Measurements from ENCODE around the gene SYMPK.

Gene SYMPK

DNA sequence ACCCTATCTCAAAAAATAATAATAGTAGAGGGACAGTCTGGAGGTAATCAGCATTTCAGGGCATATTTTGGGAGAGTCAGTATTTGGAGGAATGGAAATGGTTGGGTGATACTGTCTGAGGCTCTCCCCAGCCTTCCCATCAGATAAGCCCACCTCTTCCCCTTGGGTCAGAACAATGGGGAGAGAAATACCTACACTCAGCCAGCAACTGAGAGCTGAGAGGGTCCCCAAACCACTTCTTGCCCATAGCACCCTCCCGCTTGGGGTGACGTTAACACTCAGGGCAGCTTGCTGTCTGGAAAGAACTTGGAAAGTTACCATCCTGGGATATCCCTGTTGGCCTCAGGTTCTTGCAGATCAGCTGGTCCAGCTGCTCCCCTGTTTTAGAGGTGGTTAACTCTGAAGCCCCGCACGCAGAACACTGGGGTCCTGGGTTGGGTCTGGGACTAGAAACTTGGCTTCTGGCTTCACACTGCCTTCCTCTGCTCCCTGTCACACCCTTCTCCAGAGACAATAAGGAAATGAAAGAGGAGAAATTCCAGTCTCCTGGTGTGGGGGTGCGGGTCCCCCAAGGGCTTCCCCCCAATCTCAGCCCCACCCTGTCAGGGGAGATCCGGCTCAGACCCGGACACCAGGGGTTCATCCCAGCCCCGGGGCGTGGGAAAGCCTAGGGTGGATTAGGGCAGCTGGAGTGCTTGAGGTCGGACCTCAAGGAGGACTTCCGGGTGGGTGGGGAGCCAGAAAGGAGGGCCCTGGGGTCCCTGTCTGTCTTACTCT is 3.6 kb upstream of the SYMPK start:
- Histone ChIP-seq H3K27me3 (ENCODE audit: control insufficient read depth in 1 of 2, insufficient read depth in 2 of 2, low read length in 2 of 2) (no peaks in the 10 kb centered on the region), H3K9ac (ENCODE audit: low read depth in 1 of 2, low read length in 2 of 2) (peak overlapping the region; percentile 63 to 71), H3K4me3 (ENCODE audit: low read depth in 1 of 2, low read length in 2 of 2) (peak overlapping the region; percentile 56 to 72), H3K27ac (ENCODE audit: low read depth, low read length) (no peak overlapping the region), H3K36me3 (ENCODE audit: control insufficient read depth in 1 of 2, insufficient read depth in 2 of 2, low read length in 2 of 2) (no peaks in the 10 kb centered on the region), H3K9me3 (ENCODE audit: control insufficient read depth in 1 of 2, low read length in 2 of 2) (no peaks in the 10 kb centered on the region), H3K4me1 (ENCODE audit: control insufficient read depth in 1 of 2, insufficient read depth in 2 of 2, low read length in 2 of 2) (peaks cover 5 to 22% of the 10 kb centered on the region in 2 donors)

DNA sequence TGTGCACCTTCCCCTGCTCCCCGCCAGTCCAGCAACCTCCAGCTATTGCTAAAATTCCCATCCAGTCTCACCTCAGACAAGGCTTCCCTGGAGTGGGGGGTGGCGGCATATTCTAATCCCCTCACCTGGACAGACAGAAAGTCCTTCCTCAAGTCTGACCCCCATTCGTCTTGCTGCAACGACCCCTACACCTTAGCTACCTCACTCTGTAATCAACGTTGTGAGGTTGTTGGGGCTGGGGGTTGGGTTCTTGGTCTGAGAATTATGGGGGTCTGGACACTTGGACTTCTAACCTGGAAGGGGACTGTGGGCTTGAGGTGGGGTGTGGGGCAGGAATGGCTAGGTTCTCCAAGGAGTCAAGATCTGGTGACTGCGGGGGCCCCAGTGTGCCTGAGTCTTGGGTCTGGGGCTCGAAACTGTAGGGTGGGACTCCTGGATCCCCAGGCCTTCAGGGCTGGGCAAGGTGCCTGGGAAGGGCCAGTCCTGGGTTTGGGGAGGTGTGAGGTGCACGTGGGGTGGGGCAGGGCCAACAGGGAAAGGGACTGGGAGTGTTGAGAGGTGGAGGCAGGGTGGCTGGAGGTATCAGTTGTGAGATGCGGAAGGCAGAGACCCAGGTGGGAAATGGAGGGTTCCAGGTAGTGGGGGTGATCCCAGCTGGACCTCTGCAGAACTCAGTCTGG is 2.5 kb upstream of the SYMPK start:
- H3K36me3 ChIP-seq (ENCODE audit: control insufficient read depth in 1 of 2, insufficient read depth in 2 of 2, low read length in 2 of 2), result no peaks in the 10 kb centered on the region
- H3K9me3 ChIP-seq (ENCODE audit: control insufficient read depth in 1 of 2, low read length in 2 of 2), result no peaks in the 10 kb centered on the region
- H3K27ac ChIP-seq (ENCODE audit: low read depth, low read length), result no peak overlapping the region
- peak overlapping the region; percentile 72 to 74 for H3K4me3 ChIP-seq (ENCODE audit: low read depth in 1 of 2, low read length in 2 of 2)
- H3K4me1 ChIP-seq (ENCODE audit: control insufficient read depth in 1 of 2, insufficient read depth in 2 of 2, low read length in 2 of 2), result peaks cover 5 to 25% of the 10 kb centered on the region in 2 donors
- H3K9ac ChIP-seq (ENCODE audit: low read depth in 1 of 2, low read length in 2 of 2), result peak overlapping the region; percentile 60 to 71
- H3K27me3 ChIP-seq (ENCODE audit: control insufficient read depth in 1 of 2, insufficient read depth in 2 of 2, low read length in 2 of 2), result no peaks in the 10 kb centered on the region

DNA sequence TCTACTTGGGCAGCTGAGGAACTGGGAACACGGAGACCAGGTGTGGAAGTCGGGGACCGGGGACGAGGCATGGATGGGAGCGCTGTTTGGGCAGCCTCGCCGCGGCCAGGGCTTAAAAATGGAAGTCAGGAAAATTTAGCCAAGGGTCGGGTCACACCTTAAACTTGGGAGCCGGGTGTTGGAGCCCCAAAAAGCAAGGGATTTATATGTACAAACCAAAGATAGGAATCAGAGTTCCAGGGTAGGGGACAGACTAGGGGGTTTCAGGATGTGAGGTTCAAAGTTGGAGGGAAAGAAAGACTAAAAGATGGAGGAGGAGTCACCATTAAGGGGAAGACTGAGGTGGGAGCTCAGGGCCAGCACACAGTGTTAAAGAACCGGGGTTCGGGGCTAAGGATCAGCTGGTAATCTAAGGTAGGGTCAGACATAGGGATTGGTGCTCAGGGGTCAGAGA is 1.7 kb upstream of the SYMPK start:
- peak overlapping the region; percentile 54 to 71 for H3K9ac ChIP-seq (ENCODE audit: low read depth in 1 of 2, low read length in 2 of 2)

DNA sequence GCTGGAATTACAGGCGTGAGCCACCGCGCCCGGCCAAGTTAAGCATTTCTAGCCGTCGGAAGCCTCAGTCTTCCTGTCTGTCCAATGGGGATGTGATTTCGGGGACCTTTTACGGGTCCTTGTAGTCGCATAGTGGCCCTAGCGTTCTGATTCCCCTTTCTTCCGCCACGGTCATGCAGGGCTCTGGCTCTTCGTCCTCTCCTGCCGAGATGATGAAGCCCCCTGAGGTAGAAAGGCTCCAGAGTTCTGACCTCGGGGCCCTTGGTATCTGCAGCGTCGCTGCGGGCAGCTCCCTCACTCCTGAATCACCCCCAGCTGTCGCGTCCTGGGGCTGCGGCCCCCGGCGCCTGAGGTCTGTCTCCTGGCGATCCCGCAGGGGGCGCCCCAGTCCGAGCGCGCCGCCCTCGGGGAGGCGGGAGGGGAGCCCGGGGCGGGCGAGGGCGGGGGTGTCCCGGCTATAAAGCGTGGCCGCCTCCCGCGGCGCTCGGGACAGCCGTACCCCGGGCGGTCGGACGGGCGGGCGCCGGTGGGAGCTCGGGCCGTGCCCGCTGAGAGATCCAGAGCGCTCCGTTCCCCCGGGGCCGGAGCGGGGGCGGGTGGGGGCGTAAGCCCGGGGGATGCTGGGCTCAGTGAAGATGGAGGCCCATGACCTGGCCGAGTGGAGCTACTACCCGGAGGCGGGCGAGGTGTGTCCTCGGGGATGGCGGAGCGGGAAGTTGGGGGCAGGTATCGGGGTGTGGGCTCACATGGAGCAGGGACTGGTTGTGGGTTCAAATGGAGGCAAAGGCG is 1.1 kb upstream of the SYMPK start, which contains the start of gene FOXA3:
Gene FOXA3, plus strand, starts transcription at position 487 of the 789 bp plus-strand sequence. Its CDS starts 131 bp downstream, at position 618.
- peaks cover 5 to 25% of the 10 kb centered on the region in 2 donors for H3K4me1 ChIP-seq (ENCODE audit: control insufficient read depth in 1 of 2, insufficient read depth in 2 of 2, low read length in 2 of 2)
- H3K9ac ChIP-seq (ENCODE audit: low read depth in 1 of 2, low read length in 2 of 2), result peak within 1 kb of the TSS; percentile 54 to 71
- no peaks in the 10 kb centered on the region for H3K27me3 ChIP-seq (ENCODE audit: control insufficient read depth in 1 of 2, insufficient read depth in 2 of 2, low read length in 2 of 2)
- H3K4me3 ChIP-seq (ENCODE audit: low read depth in 1 of 2, low read length in 2 of 2), result peak within 1 kb of the TSS; percentile 72 to 74
- H3K9me3 ChIP-seq (ENCODE audit: control insufficient read depth in 1 of 2, low read length in 2 of 2), result no peaks in the 10 kb centered on the region
- H3K36me3 ChIP-seq (ENCODE audit: control insufficient read depth in 1 of 2, insufficient read depth in 2 of 2, low read length in 2 of 2), result peaks cover 0 to 8% of the 10 kb centered on the region in 2 donors
- peak within 1 kb of the TSS; percentile 31 for H3K27ac ChIP-seq (ENCODE audit: low read depth, low read length)

More for the DNA sequence above, 1.7 kb upstream of the SYMPK start:
- Histone ChIP-seq H3K27ac (ENCODE audit: low read depth, low read length) (peak overlapping the region; percentile 31), H3K27me3 (ENCODE audit: control insufficient read depth in 1 of 2, insufficient read depth in 2 of 2, low read length in 2 of 2) (no peaks in the 10 kb centered on the region), H3K4me3 (ENCODE audit: low read depth in 1 of 2, low read length in 2 of 2) (peak overlapping the region; percentile 72 to 74), H3K4me1 (ENCODE audit: control insufficient read depth in 1 of 2, insufficient read depth in 2 of 2, low read length in 2 of 2) (peaks cover 5 to 25% of the 10 kb centered on the region in 2 donors), H3K36me3 (ENCODE audit: control insufficient read depth in 1 of 2, insufficient read depth in 2 of 2, low read length in 2 of 2) (peaks cover 0 to 2% of the 10 kb centered on the region in 2 donors), H3K9me3 (ENCODE audit: control insufficient read depth in 1 of 2, low read length in 2 of 2) (no peaks in the 10 kb centered on the region)

DNA sequence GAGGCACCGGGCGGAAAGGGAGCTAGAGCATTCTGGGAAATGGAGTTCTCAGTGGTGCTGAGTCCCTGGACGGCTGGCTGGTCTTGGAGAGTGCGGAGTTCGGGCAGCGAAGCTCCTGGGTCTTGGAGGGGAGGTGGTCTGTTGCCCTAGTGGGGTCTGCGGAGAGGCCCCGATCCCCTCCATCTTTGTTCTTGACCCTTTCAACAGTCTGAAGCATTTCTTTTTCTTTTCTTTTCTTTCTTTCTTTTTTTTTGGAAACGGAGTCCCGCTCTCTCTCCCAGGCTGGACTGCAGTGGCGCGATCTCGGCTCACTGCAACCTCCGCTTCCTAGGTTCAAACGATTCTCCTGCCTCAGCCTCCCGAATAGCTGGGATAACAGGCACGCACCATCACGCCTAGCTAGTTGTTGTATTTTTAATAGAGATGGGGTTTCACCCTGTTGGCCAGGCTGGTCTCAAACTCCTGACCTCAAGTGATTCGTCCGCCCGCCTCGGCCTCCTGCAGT is 440 bp upstream of the SYMPK start:
- Histone ChIP-seq H3K27ac (ENCODE audit: low read depth, low read length) (no peak overlapping the region), H3K4me3 (ENCODE audit: low read depth in 1 of 2, low read length in 2 of 2) (peak overlapping the region; percentile 51 to 74), H3K36me3 (ENCODE audit: control insufficient read depth in 1 of 2, insufficient read depth in 2 of 2, low read length in 2 of 2) (peaks cover 0 to 11% of the 10 kb centered on the region in 2 donors), H3K27me3 (ENCODE audit: control insufficient read depth in 1 of 2, insufficient read depth in 2 of 2, low read length in 2 of 2) (no peaks in the 10 kb centered on the region), H3K9ac (ENCODE audit: low read depth in 1 of 2, low read length in 2 of 2) (peak overlapping the region in 1 of 2 donors; percentile 54), H3K9me3 (ENCODE audit: control insufficient read depth in 1 of 2, low read length in 2 of 2) (no peaks in the 10 kb centered on the region), H3K4me1 (ENCODE audit: control insufficient read depth in 1 of 2, insufficient read depth in 2 of 2, low read length in 2 of 2) (peaks cover 5 to 25% of the 10 kb centered on the region in 2 donors)

DNA sequence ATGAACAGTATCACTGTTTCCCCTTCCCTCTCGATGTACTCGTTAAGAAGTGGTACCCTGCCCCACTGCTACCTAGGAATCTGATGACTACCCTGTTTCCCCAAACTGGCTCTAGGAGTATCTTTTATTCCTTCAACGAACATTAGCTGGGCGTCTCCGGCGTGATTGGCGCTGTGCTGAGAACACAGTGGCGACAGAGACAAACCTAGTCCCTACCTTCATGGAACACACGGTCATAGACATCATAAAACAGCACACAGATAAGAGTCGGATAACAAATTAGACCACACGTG is 730 bp downstream of the SYMPK start:
- Histone ChIP-seq H3K27ac (ENCODE audit: low read depth, low read length) (peak overlapping the region; percentile 79), H3K27me3 (ENCODE audit: control insufficient read depth in 1 of 2, insufficient read depth in 2 of 2, low read length in 2 of 2) (no peaks in the 10 kb centered on the region), H3K36me3 (ENCODE audit: control insufficient read depth in 1 of 2, insufficient read depth in 2 of 2, low read length in 2 of 2) (peaks cover 0 to 18% of the 10 kb centered on the region in 2 donors), H3K9ac (ENCODE audit: low read depth in 1 of 2, low read length in 2 of 2) (peak overlapping the region; percentile 96 to 98), H3K4me1 (ENCODE audit: control insufficient read depth in 1 of 2, insufficient read depth in 2 of 2, low read length in 2 of 2) (peaks cover 5 to 25% of the 10 kb centered on the region in 2 donors), H3K9me3 (ENCODE audit: control insufficient read depth in 1 of 2, low read length in 2 of 2) (no peaks in the 10 kb centered on the region), H3K4me3 (ENCODE audit: low read depth in 1 of 2, low read length in 2 of 2) (peak overlapping the region; percentile 99)

DNA sequence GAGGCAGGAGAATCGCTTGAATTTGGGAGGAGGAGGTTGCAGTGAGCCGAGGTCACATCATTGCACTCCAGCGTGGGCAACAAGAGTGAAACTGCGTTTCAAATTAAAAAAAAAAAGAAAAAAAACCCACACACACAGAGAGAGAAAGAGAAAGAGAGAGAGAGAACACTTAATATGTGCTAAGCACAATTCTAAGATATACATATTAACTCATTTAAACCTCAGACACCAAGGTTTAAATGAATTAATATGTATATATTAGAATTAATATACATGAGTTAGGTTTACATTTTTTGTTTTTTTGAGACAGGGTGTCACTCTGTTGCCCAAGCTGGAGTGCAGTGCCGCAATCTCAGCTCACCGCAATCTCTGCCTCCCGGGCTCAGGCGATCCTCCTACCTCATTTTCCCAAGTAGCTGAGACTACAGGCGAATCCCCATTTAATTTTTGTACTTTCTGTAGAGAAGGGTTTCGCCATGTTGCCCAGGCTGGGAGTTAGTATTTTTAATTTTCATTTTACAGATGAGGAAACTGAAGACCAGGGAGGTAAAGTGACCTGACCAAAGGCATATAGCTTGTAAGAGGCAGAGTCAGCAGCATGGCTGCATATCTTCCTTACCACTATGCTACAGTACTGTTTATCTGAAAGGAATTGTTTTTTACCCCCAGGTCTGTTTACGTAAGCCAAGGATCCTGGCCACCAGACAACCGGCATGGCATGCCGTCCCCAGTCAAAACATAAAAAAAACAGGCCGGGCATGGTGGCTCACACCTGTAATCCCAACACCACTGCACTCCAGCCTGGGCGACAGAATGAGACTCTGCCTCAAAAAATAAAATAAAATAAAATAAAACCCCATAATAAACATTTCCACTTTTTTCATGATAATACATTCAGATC is 2.3 kb downstream of the SYMPK start:
- H3K27ac ChIP-seq (ENCODE audit: low read depth, low read length), result no peak overlapping the region
- H3K9ac ChIP-seq (ENCODE audit: low read depth in 1 of 2, low read length in 2 of 2), result no peak overlapping the region
- peaks cover 0 to 18% of the 10 kb centered on the region in 2 donors for H3K36me3 ChIP-seq (ENCODE audit: control insufficient read depth in 1 of 2, insufficient read depth in 2 of 2, low read length in 2 of 2)
- H3K4me3 ChIP-seq (ENCODE audit: low read depth in 1 of 2, low read length in 2 of 2), result no peak overlapping the region
- peaks cover 5 to 25% of the 10 kb centered on the region in 2 donors for H3K4me1 ChIP-seq (ENCODE audit: control insufficient read depth in 1 of 2, insufficient read depth in 2 of 2, low read length in 2 of 2)
- H3K9me3 ChIP-seq (ENCODE audit: control insufficient read depth in 1 of 2, low read length in 2 of 2), result no peaks in the 10 kb centered on the region
- no peaks in the 10 kb centered on the region for H3K27me3 ChIP-seq (ENCODE audit: control insufficient read depth in 1 of 2, insufficient read depth in 2 of 2, low read length in 2 of 2)

DNA sequence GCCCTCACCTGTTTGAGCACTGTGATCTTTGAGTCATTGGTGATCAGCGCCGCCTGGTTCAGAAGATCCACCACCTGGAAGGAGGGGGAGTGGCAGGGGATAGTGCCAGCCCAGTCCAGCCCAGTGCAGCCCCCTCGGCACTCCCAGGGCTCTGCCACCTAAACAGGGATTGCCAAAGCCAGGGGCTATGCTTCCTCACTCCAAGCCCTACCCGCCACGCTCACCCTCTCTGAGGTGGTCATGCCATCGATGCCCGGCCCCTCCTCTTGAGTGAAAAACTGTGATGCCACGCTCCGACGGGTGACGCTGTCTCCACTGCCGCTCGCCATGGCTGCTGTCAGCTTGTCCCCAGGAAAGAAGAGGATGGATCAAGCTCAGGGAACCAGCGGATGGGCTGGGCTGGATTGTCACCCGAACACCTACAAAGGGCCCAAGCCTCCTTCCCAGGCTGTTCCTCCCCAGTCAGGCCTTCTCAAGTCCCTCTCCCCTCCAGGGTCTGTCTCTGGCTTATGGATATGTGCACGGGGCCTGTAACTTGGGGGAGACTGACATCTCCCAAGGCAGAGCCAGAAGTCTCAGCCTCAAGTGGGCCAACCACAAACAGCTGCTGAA is 8.7 kb downstream of the SYMPK start:
- H3K36me3 ChIP-seq (ENCODE audit: control insufficient read depth in 1 of 2, insufficient read depth in 2 of 2, low read length in 2 of 2), result peaks cover 29 to 57% of the 10 kb centered on the region in 2 donors

DNA sequence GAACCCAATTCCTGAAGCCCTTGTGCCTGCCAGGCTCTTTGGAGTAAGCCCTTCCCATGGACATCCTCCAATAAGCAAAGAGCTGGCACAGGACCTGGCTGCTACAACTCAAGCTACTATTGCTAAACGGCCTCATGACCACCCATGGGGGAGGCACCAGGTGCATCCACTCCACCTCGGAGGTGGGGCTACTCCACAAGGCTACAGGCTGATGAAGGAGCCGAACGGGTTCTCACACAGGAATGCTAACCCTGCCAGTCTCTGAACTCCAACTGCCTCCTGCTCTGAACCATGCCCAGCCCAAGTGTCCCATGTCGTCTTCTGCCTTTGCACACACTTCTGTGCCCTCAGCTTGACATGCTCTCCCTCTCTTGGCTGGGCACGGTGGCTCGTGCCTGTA is 10.0 kb downstream of the SYMPK start:
- H3K36me3 ChIP-seq (ENCODE audit: control insufficient read depth in 1 of 2, insufficient read depth in 2 of 2, low read length in 2 of 2), result peaks cover 41 to 62% of the 10 kb centered on the region in 2 donors
- H3K4me1 ChIP-seq (ENCODE audit: control insufficient read depth in 1 of 2, insufficient read depth in 2 of 2, low read length in 2 of 2), result no peaks in the 10 kb centered on the region
- no peak overlapping the region for H3K4me3 ChIP-seq (ENCODE audit: low read depth in 1 of 2, low read length in 2 of 2)
- no peaks in the 10 kb centered on the region for H3K9me3 ChIP-seq (ENCODE audit: control insufficient read depth in 1 of 2, low read length in 2 of 2)
- H3K27me3 ChIP-seq (ENCODE audit: control insufficient read depth in 1 of 2, insufficient read depth in 2 of 2, low read length in 2 of 2), result no peaks in the 10 kb centered on the region
- H3K27ac ChIP-seq (ENCODE audit: low read depth, low read length), result no peak overlapping the region
- H3K9ac ChIP-seq (ENCODE audit: low read depth in 1 of 2, low read length in 2 of 2), result no peak overlapping the region

More for the DNA sequence above, 8.7 kb downstream of the SYMPK start:
- Histone ChIP-seq H3K27me3 (ENCODE audit: control insufficient read depth in 1 of 2, insufficient read depth in 2 of 2, low read length in 2 of 2) (no peaks in the 10 kb centered on the region), H3K4me1 (ENCODE audit: control insufficient read depth in 1 of 2, insufficient read depth in 2 of 2, low read length in 2 of 2) (no peaks in the 10 kb centered on the region), H3K9me3 (ENCODE audit: control insufficient read depth in 1 of 2, low read length in 2 of 2) (no peaks in the 10 kb centered on the region), H3K9ac (ENCODE audit: low read depth in 1 of 2, low read length in 2 of 2) (no peak overlapping the region), H3K27ac (ENCODE audit: low read depth, low read length) (no peak overlapping the region), H3K4me3 (ENCODE audit: low read depth in 1 of 2, low read length in 2 of 2) (no peak overlapping the region)
